Endothelial cell of umbilical vein (primary cell): Measurements from ENCODE around the gene VAV3.

Experiments
- GATA2 ChIP-seq: IDR thresholded peaks from 2 replicates; pipeline ENCODE4 v1.7.0; 2011; ENCODE audit warnings: low read depth, mild to moderate bottlenecking, moderate library complexity, mixed read lengths, low read length; ENCODE audit not compliant: insufficient read length, insufficient read depth
- POLR2A ChIP-seq: IDR thresholded peaks from 2 replicates; pipeline ENCODE4 v1.6.1; 2012; ENCODE audit warnings: low read depth, mild to moderate bottlenecking, control low read depth, low read length
- TF ChIP-seq, protein P1 (sequence below), 2 donors: IDR thresholded peaks; 1 replicate in 1 of 2; 2 replicates in 1 of 2; pipeline ENCODE4 v1.5.1; 2011; ENCODE audit warnings: low read length in 2 of 2, mild to moderate bottlenecking in 2 of 2, moderate library complexity in 2 of 2, control low read depth in 1 of 2, inconsistent platforms in 1 of 2, low read depth in 1 of 2; ENCODE audit not compliant: insufficient read depth in 1 of 2; ENCODE audit errors: extremely low read depth in 1 of 2

DNA sequence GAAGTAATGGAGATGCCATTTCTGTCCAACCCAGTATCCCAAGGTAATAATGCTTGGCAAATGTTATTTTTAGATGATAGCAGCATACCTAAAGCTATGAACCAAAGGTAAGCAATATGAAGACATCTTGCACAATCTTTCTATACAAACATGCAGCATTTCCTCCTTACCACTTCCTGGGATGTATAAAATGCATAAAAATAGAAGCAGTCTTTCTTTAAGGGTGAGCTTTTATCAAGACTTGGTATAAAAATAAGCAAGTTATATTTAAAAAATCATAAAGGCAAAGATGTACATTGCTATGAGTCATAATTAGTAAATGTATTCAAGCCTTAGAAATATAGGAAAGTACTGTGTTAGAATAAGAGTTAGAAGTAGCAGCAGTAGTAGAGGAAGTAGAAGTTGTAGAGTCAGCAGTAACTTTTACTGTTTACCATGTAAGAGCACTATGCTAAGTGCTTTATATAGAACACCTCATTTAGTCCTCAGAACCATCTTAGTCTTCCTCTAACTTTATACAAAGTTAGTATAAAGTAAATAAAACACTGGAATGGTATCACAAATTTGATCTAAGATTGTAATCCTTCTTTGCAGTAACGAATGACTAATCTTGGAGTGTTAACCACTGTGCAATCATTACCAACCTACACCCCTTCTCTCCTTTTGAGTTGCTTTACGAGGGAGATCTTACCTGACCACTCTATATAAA, 371.3 kb downstream of the VAV3 start:
- TF ChIP-seq POLR2A = no peak
- TF ChIP-seq, protein P1, sequence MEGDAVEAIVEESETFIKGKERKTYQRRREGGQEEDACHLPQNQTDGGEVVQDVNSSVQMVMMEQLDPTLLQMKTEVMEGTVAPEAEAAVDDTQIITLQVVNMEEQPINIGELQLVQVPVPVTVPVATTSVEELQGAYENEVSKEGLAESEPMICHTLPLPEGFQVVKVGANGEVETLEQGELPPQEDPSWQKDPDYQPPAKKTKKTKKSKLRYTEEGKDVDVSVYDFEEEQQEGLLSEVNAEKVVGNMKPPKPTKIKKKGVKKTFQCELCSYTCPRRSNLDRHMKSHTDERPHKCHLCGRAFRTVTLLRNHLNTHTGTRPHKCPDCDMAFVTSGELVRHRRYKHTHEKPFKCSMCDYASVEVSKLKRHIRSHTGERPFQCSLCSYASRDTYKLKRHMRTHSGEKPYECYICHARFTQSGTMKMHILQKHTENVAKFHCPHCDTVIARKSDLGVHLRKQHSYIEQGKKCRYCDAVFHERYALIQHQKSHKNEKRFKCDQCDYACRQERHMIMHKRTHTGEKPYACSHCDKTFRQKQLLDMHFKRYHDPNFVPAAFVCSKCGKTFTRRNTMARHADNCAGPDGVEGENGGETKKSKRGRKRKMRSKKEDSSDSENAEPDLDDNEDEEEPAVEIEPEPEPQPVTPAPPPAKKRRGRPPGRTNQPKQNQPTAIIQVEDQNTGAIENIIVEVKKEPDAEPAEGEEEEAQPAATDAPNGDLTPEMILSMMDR (IDR thresholded peaks at IDR 0.05; ENCODE audit: extremely low read depth in 1 of 2, insufficient read depth in 1 of 2, low read depth in 1 of 2, low read length in 2 of 2) = no peak
- no peak for TF ChIP-seq GATA2
